GM23338 (cell line): Measurements from ENCODE around the gene SLCO4A1. TPM values are rescaled to one million over a fixed set of nuclear protein-coding genes. Genes with fewer than 3 reads are reported as not detected.

ENCODE experiments used
- ATAC-seq: fragments of 200-7000 bp; cut with Tn5 transposase; 3 replicates; pipeline ENCODE4 v1.9.1; 2020
- DNase-seq: peaks from one replicate; pipeline ENCODE4 v3.0.0-alpha.2; 2015; ENCODE audit warnings: low spot score
- H2AFZ ChIP-seq: fragments of 200-600 bp; sonication (generic); 2 replicates; pipeline ENCODE4 v1.8.0; 2016; ENCODE audit warnings: antibody characterized with exemption, mild to moderate bottlenecking, moderate library complexity
- H3F3A ChIP-seq: fragments of 200-600 bp; sonication (generic); replicated peaks from 2 replicates; pipeline ENCODE4 v1.8.0; 2017; ENCODE audit warnings: antibody characterized with exemption, mixed run types, low read depth
- H3K27ac ChIP-seq: fragments of 200-600 bp; sonication (generic); 2 replicates; pipeline ENCODE4 v1.6.1; 2016; ENCODE audit warnings: low read depth
- H3K27me3 ChIP-seq: fragments of 200-600 bp; sonication (generic); 2 replicates; pipeline ENCODE4 v1.8.0; 2016; ENCODE audit warnings: mild to moderate bottlenecking, mixed run types, moderate library complexity; ENCODE audit not compliant: insufficient read depth
- H3K36me3 ChIP-seq: fragments of 200-600 bp; sonication (generic); 2 replicates; pipeline ENCODE4 v1.8.0; 2016; ENCODE audit warnings: mild to moderate bottlenecking; ENCODE audit not compliant: insufficient read depth
- H3K4me1 ChIP-seq: fragments of 200-600 bp; sonication (generic); 2 replicates; pipeline ENCODE4 v1.8.0; 2016; ENCODE audit warnings: mild to moderate bottlenecking, moderate library complexity; ENCODE audit not compliant: insufficient read depth
- H3K4me2 ChIP-seq: fragments of 200-600 bp; sonication (generic); 2 replicates; pipeline ENCODE4 v1.7.1; 2017; ENCODE audit warnings: mixed run types
- H3K4me3 ChIP-seq: fragments of 200-600 bp; sonication (generic); 2 replicates; pipeline ENCODE4 v1.6.1; 2016; ENCODE audit warnings: mixed run types
- H3K79me2 ChIP-seq: fragments of 200-600 bp; sonication (generic); replicated peaks from 2 replicates; pipeline ENCODE4 v1.8.0; 2017; ENCODE audit warnings: mild to moderate bottlenecking; ENCODE audit not compliant: insufficient read depth
- H3K9me2 ChIP-seq: fragments of 200-600 bp; sonication (generic); 2 replicates; pipeline ENCODE4 v1.8.0; 2017; ENCODE audit not compliant: insufficient read depth
- H4K20me1 ChIP-seq: fragments of 200-600 bp; sonication (generic); replicated peaks from 2 replicates; pipeline ENCODE4 v1.8.0; 2017; ENCODE audit warnings: mild to moderate bottlenecking; ENCODE audit not compliant: insufficient read depth
- H3K27ac Mint-ChIP-seq: 2 replicates; pipeline ENCODE4 v1.8.0; 2020; ENCODE audit warnings: inconsistent platforms, mild to moderate bottlenecking, moderate library complexity, mixed read lengths
- H3K27me3 Mint-ChIP-seq: 3 replicates; pipeline ENCODE4 v1.8.0; 2022; ENCODE audit warnings: low read depth, mild to moderate bottlenecking, moderate library complexity, mixed read lengths, inconsistent platforms; ENCODE audit not compliant: insufficient read depth, poor library complexity
- H3K36me3 Mint-ChIP-seq: 3 replicates; pipeline ENCODE4 v1.8.0; 2021; ENCODE audit warnings: low read depth, mild to moderate bottlenecking, inconsistent platforms, moderate library complexity, mixed read lengths
- H3K4me1 Mint-ChIP-seq: 3 replicates; pipeline ENCODE4 v1.8.0; 2020; ENCODE audit warnings: mild to moderate bottlenecking, inconsistent platforms, mixed read lengths
- H3K4me3 Mint-ChIP-seq: 3 replicates; pipeline ENCODE4 v1.8.0; 2021; ENCODE audit warnings: moderate library complexity, mild to moderate bottlenecking, inconsistent platforms, mixed read lengths
- H3K9me3 Mint-ChIP-seq: 3 replicates; pipeline ENCODE4 v1.8.0; 2020; ENCODE audit warnings: moderate library complexity, mild to moderate bottlenecking, inconsistent platforms, mixed read lengths
- CREB1 ChIP-seq: fragments of 250-450 bp; sonication (Bioruptor Pico); IDR thresholded peaks from 2 replicates; pipeline ENCODE4 v1.5.0; 2020; ENCODE audit warnings: low read depth, mild to moderate bottlenecking, moderate library complexity
- ETS1 ChIP-seq: IDR thresholded peaks from 2 replicates; pipeline ENCODE4 v1.6.1; 2016; ENCODE audit warnings: antibody characterized with exemption
- EZH2 ChIP-seq: fragments of 200-600 bp; sonication (generic); IDR thresholded peaks from one replicate; pipeline ENCODE4 v1.8.0; 2017; ENCODE audit warnings: antibody characterized with exemption, mild to moderate bottlenecking, low read depth; ENCODE audit not compliant: unreplicated experiment
- EZH2phosphoT487 ChIP-seq: fragments of 200-600 bp; sonication (generic); IDR thresholded peaks from one replicate; pipeline ENCODE4 v1.8.1; 2018; ENCODE audit warnings: antibody characterized with exemption; ENCODE audit not compliant: unreplicated experiment
- JUNB ChIP-seq: IDR thresholded peaks from one replicate; pipeline ENCODE4 v1.6.1; 2016; ENCODE audit warnings: antibody characterized with exemption; ENCODE audit not compliant: unreplicated experiment
- NANOG ChIP-seq: IDR thresholded peaks from 2 replicates; pipeline ENCODE4 v1.6.1; 2016; ENCODE audit warnings: antibody characterized with exemption, borderline replicate concordance
- STAT1 ChIP-seq: IDR thresholded peaks from one replicate; pipeline ENCODE4 v1.6.1; 2016; ENCODE audit warnings: antibody characterized with exemption; ENCODE audit not compliant: unreplicated experiment
- ZNF114 ChIP-seq: fragments of 250-450 bp; sonication (Bioruptor Pico); IDR thresholded peaks from 2 replicates; pipeline ENCODE4 v1.5.0; 2020; ENCODE audit warnings: mild to moderate bottlenecking, moderate library complexity
- polyA plus RNA-seq: library from polyadenylated mRNA; unstranded; fragments of >200 nt; fragmentation: Nextera tagmentation; extraction: Ambion mirVana; gene quantifications from 2 replicates; pipeline ENCODE4 v1.2.1, GENCODE V29; 2016
- total RNA-seq: library from RNA; depleted of rRNA; stranded (reverse); fragments of >200 nt; shearing (Covaris generic); gene quantifications from 2 replicates; pipeline ENCODE4 v1.2.3, GENCODE V29; 2014
- TF ChIP-seq, protein P1 (sequence below): fragments of 250-450 bp; sonication (Bioruptor Pico); IDR thresholded peaks from 2 replicates; pipeline ENCODE4 v1.5.0; 2020; ENCODE audit warnings: mild to moderate bottlenecking, moderate library complexity

SLCO4A1 gene
- total and polyA plus RNA-seq, 2 experiments from 2014 or later: 28.5 to 41.6 TPM

GRCh38 chr20:62608218-62608565, 34.1 kb upstream of the SLCO4A1 start (continued):
- TF ChIP-seq ZNF114 (CRISPR knock-in tag): no peak
- no peak for TF ChIP-seq STAT1
- TF ChIP-seq JUNB: no peak
- no peak for TF ChIP-seq ETS1

DNA sequence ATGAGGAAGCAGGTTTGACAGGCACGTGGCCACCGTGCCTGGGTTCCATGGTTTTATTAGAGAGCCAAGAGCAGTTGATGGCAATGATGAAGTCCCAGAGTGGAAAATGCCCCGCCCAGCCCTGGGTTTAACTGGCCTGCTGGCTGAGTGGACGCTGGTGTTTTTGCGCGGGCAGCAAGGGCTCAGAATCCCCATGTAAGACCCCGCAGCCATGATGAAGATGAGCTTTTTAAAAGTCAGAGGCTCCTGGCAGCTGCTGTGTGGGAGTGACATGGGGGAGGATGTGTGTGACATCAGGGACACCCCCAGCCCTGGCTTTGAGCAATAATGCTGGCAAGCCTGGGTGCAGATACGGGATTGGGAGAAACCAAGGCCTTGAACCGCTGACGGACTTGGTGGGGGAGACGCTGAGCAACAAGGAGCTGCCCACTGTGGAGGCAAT, 33.0 kb upstream of the SLCO4A1 start:
- Histone ChIP-seq H3K4me3 (no peak overlapping the region), H3F3A (peaks cover 17% of the 10 kb centered on the region; the same call in 1 of the 2 replicates), H3K4me1 (peaks cover 20% of the 10 kb centered on the region), H3K36me3 (no peaks in the 10 kb centered on the region), H3K27ac (no peak overlapping the region), H3K4me2 (no peak overlapping the region), H2AFZ (no peak overlapping the region), H3K79me2 (no peaks in the 10 kb centered on the region), H3K9me2 (no peaks in the 10 kb centered on the region), H4K20me1 (no peaks in the 10 kb centered on the region), H3K27me3 (no peaks in the 10 kb centered on the region)
- H3K27ac Mint-ChIP-seq: no peak overlapping the region
- peaks cover 14% of the 10 kb centered on the region for H3K27me3 Mint-ChIP-seq
- H3K9me3 Mint-ChIP-seq: peaks cover 4% of the 10 kb centered on the region; the same call in 2 of the 3 replicates
- DNase-seq: no peak
- no peak for TF ChIP-seq EZH2
- TF ChIP-seq STAT1: no peak
- TF ChIP-seq ETS1: no peak
- no peak for TF ChIP-seq EZH2phosphoT487
- no peak for TF ChIP-seq JUNB
- TF ChIP-seq, protein P1, sequence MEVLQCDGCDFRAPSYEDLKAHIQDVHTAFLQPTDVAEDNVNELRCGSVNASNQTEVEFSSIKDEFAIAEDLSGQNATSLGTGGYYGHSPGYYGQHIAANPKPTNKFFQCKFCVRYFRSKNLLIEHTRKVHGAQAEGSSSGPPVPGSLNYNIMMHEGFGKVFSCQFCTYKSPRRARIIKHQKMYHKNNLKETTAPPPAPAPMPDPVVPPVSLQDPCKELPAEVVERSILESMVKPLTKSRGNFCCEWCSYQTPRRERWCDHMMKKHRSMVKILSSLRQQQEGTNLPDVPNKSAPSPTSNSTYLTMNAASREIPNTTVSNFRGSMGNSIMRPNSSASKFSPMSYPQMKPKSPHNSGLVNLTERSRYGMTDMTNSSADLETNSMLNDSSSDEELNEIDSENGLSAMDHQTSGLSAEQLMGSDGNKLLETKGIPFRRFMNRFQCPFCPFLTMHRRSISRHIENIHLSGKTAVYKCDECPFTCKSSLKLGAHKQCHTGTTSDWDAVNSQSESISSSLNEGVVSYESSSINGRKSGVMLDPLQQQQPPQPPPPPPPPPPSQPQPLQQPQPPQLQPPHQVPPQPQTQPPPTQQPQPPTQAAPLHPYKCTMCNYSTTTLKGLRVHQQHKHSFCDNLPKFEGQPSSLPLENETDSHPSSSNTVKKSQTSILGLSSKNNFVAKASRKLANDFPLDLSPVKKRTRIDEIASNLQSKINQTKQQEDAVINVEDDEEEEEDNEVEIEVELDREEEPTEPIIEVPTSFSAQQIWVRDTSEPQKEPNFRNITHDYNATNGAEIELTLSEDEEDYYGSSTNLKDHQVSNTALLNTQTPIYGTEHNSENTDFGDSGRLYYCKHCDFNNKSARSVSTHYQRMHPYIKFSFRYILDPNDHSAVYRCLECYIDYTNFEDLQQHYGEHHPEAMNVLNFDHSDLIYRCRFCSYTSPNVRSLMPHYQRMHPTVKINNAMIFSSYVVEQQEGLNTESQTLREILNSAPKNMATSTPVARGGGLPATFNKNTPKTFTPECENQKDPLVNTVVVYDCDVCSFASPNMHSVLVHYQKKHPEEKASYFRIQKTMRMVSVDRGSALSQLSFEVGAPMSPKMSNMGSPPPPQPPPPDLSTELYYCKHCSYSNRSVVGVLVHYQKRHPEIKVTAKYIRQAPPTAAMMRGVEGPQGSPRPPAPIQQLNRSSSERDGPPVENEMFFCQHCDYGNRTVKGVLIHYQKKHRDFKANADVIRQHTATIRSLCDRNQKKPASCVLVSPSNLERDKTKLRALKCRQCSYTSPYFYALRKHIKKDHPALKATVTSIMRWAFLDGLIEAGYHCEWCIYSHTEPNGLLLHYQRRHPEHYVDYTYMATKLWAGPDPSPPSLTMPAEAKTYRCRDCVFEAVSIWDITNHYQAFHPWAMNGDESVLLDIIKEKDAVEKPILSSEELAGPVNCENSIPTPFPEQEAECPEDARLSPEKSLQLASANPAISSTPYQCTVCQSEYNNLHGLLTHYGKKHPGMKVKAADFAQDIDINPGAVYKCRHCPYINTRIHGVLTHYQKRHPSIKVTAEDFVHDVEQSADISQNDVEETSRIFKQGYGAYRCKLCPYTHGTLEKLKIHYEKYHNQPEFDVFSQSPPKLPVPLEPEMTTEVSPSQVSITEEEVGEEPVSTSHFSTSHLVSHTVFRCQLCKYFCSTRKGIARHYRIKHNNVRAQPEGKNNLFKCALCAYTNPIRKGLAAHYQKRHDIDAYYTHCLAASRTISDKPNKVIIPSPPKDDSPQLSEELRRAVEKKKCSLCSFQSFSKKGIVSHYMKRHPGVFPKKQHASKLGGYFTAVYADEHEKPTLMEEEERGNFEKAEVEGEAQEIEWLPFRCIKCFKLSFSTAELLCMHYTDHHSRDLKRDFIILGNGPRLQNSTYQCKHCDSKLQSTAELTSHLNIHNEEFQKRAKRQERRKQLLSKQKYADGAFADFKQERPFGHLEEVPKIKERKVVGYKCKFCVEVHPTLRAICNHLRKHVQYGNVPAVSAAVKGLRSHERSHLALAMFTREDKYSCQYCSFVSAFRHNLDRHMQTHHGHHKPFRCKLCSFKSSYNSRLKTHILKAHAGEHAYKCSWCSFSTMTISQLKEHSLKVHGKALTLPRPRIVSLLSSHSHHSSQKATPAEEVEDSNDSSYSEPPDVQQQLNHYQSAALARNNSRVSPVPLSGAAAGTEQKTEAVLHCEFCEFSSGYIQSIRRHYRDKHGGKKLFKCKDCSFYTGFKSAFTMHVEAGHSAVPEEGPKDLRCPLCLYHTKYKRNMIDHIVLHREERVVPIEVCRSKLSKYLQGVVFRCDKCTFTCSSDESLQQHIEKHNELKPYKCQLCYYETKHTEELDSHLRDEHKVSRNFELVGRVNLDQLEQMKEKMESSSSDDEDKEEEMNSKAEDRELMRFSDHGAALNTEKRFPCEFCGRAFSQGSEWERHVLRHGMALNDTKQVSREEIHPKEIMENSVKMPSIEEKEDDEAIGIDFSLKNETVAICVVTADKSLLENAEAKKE: no peak
- TF ChIP-seq CREB1 (CRISPR knock-in tag): no peak
- no peak for TF ChIP-seq NANOG
- no peaks in the 10 kb centered on the region; the same call in 2 of the 3 replicates for H3K36me3 Mint-ChIP-seq
- peaks cover 35% of the 10 kb centered on the region for H3K4me1 Mint-ChIP-seq
- no peak overlapping the region; the same call in 2 of the 3 replicates for H3K4me3 Mint-ChIP-seq
- no peak for ATAC-seq
